Gastroesophageal sphincter (tissue), 4 donors: ENCODE measurements around the gene SUPT16H. TPM values are rescaled to one million over a fixed set of nuclear protein-coding genes. Genes with fewer than 3 reads are reported as not detected.
A peak's percentile ranks its signal among the peaks of the same experiment; 100 is the strongest.
"Not testable (repeated sequence)": the region's sequence is repeated elsewhere in the genome, so short reads cannot be mapped to it uniquely, and the experiment has no call there.

Source experiments
- ATAC-seq: fragments of 150-250 bp; one replicate; pipeline ENCODE4 v1.9.1; 2016; ENCODE audit warnings: mild to moderate bottlenecking, moderate library complexity
- H3K27ac ChIP-seq, 4 donors: fragments of 200-600 bp; sonication (generic) in 3 of 4; 1 replicate in 3 of 4; 2 replicates in 1 of 4; pipeline ENCODE4 v1.5.1; 2016 to 2019
- H3K27me3 ChIP-seq: fragments of 200-600 bp; sonication (generic); one replicate; pipeline ENCODE4 v1.5.1; 2019
- H3K36me3 ChIP-seq, 2 donors: fragments of 200-600 bp; sonication (generic); one replicate each; pipeline ENCODE4 v1.5.1; 2019; ENCODE audit warnings: control low read depth in 1 of 2
- H3K4me1 ChIP-seq, 3 donors: fragments of 200-600 bp; sonication (generic); 1 replicate in 2 of 3; 2 replicates in 1 of 3; pipeline ENCODE4 v1.5.1; 2016 to 2019; ENCODE audit warnings: control low read depth in 2 of 3
- H3K4me3 ChIP-seq, 2 donors: fragments of 200-600 bp; sonication (generic); one replicate each; pipeline ENCODE4 v1.5.1; 2019; ENCODE audit warnings: mild to moderate bottlenecking in 1 of 2, moderate library complexity in 1 of 2
- H3K9me3 ChIP-seq, 3 donors: fragments of 200-600 bp; sonication (generic); one replicate each; pipeline ENCODE4 v1.5.1; 2017 to 2019; ENCODE audit warnings: control low read depth in 2 of 3
- EP300 ChIP-seq: sonication (generic); formaldehyde crosslinking; IDR thresholded peaks from one replicate; pipeline ENCODE4 v1.6.1; 2017; ENCODE audit warnings: antibody characterized with exemption, mild to moderate bottlenecking
- POLR2AphosphoS5 ChIP-seq: sonication (generic); formaldehyde crosslinking; IDR thresholded peaks from one replicate; pipeline ENCODE4 v1.6.1; 2017; ENCODE audit warnings: antibody characterized with exemption
- WGBS, 2 donors: methylation state at CpG; one replicate each; pipeline ENCODE4 v1.1.5; 2018; ENCODE audit warnings: low coverage in 1 of 2; 5-methylcytosine and 5-hydroxymethylcytosine counted together
- small RNA-seq, 4 donors: library from RNA; depleted of rRNA; stranded (forward); fragments of <200 nt; gene quantifications; one replicate each; pipeline ENCODE3, GENCODE V24; 2016
- total RNA-seq, 4 donors: library from RNA; depleted of rRNA; stranded (reverse); fragments of >200 nt; gene quantifications; one replicate each; pipeline ENCODE4 v1.1.0, GENCODE V29; 2016
- TF ChIP-seq, protein P1 (sequence below), 4 experiments: fragments of 200-600 bp in 2 of 4; fragments of 450-650 bp in 2 of 4; sonication (generic) in 1 of 4; IDR thresholded peaks; one replicate each; pipeline ENCODE4 v1.5.1; 2017 to 2019; ENCODE audit warnings: antibody characterized with exemption in 4 of 4, mild to moderate bottlenecking in 2 of 4, moderate library complexity in 2 of 4

SUPT16H gene
- total RNA-seq, 4 donors from 2014 or later = 64.6 to 101 (median 74.5) TPM

DNA sequence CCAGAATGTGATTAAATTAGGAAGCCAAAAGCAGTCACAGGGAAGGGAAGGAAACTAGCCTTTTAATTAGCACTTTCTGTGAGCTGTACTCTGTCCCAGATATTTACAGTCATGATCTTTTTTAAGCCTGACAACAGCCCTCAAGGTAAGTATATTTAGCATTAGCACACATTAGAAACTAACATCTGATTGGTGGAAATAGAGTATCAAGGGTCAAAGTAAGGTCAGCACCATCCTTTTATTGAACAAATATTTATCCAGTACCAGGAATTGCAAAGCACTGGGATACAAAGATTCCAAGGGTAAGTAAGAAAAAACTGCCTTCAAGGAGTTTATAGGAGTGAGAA is 75.7 kb downstream of the SUPT16H start:
- peak overlapping the region in 1 of 4 donors; percentile 51 for H3K27ac ChIP-seq

DNA sequence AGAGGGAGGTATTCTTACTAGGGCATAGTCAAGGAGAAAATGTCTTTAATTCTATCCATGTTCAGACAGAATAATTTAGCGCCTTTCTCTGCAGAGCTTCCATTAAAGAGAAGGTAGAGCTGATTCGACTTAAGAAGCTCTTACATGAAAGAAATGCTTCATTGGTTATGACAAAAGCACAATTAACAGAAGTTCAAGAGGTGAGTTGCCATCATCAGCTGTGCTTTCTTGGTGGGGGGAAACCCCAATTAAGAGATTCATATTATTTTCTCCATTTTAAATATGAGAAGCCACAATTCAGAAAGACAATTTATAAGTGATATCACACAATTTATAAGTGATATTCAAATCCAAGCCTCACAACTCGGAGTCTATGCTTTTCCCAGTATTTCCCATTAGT is 76.2 kb downstream of the SUPT16H start:
- no peaks in the 10 kb centered on the region for H3K9me3 ChIP-seq
- H3K27me3 ChIP-seq = peaks cover 24% of the 10 kb centered on the region
- TF ChIP-seq EP300 = no peak
- TF ChIP-seq, protein P1, sequence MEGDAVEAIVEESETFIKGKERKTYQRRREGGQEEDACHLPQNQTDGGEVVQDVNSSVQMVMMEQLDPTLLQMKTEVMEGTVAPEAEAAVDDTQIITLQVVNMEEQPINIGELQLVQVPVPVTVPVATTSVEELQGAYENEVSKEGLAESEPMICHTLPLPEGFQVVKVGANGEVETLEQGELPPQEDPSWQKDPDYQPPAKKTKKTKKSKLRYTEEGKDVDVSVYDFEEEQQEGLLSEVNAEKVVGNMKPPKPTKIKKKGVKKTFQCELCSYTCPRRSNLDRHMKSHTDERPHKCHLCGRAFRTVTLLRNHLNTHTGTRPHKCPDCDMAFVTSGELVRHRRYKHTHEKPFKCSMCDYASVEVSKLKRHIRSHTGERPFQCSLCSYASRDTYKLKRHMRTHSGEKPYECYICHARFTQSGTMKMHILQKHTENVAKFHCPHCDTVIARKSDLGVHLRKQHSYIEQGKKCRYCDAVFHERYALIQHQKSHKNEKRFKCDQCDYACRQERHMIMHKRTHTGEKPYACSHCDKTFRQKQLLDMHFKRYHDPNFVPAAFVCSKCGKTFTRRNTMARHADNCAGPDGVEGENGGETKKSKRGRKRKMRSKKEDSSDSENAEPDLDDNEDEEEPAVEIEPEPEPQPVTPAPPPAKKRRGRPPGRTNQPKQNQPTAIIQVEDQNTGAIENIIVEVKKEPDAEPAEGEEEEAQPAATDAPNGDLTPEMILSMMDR (IDR thresholded peaks at IDR 0.05) = no peak
- H3K36me3 ChIP-seq = no peaks in the 10 kb centered on the region
- H3K4me3 ChIP-seq = no peak overlapping the region
- 70 to 83% methylated on average over 2 to 3 of the region's 3 CpGs for WGBS, 2 donors
- no peak for ATAC-seq
- H3K27ac ChIP-seq = no peak overlapping the region
- peaks cover 0 to 11% (median 0%) of the 10 kb centered on the region in 3 donors for H3K4me1 ChIP-seq

More for the DNA sequence above, 75.7 kb downstream of the SUPT16H start:
- H3K27me3 ChIP-seq = peaks cover 24% of the 10 kb centered on the region
- no peak for TF ChIP-seq POLR2AphosphoS5
- no peak for ATAC-seq
- H3K4me1 ChIP-seq = peaks cover 0 to 11% (median 0%) of the 10 kb centered on the region in 3 donors
- no peaks in the 10 kb centered on the region for H3K9me3 ChIP-seq
- H3K36me3 ChIP-seq = no peaks in the 10 kb centered on the region
- H3K4me3 ChIP-seq = peak overlapping the region; percentile 4 to 40

DNA sequence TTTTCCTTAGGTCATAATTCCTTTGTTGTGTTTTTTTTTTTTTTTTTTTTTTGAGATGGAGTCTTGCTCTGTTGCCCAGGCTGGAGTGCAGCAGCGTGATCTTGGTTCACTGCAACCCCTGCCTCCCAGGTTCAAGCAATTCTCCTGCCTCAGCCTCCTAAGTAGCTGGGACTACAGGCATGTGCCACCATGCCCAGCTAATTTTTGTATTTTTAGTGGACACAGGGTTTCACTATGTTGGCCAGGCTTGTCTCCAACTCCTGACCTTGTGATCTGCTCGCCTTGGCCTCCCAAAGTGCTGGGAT is 81.0 kb downstream of the SUPT16H start:
- 85% methylated on average over 2 of the region's 2 CpGs; no CpG with 5 or more reads in 1 of the 2 donors for WGBS, 2 donors
- not testable (repeated sequence) for H3K4me1 ChIP-seq, H3K4me3 ChIP-seq, H3K36me3 ChIP-seq, H3K9me3 ChIP-seq, ATAC-seq, H3K27ac ChIP-seq
- peaks cover 42% of the 10 kb centered on the region for H3K27me3 ChIP-seq

DNA sequence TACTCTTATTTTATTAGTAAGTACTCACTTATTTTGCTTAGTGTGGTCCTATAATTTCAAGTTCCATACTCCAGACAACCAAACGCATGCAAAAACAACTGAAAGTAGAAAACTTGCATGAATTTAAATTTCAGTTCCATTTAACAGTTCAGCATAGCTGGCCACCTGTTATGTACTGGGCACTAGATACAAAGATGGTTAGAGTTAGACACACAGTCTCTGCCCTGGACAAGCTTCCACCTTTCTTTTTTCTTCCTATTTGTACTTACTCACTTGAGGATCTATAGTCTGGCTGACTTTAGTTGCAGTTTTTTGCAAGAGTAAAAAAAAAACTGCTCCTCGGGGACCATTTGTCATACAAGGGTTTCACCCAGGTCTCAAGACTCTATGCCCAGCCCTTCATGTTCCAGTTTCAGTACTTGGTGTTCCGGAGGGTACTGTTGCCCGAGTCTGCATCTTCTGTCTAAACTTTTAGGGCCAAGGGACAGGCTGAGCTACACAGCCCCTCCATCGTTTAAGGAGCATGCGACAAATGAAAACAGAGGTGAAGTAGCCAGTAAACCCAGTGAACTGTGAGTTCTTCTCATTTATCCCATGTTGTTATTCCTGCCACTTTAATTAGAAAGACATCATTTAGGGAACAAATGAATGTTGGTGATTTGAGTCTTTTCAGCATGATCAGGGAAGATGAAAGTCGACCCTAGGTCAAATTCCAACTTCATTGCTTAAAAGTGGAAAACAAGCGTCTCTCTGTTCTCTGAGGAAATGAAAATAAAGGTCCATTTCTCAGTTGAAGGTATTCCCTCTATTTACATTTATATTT is 81.6 kb downstream of the SUPT16H start:
- no peak for TF ChIP-seq EP300
- no peak for TF ChIP-seq POLR2AphosphoS5
- H3K27ac ChIP-seq = no peak overlapping the region
- ATAC-seq = no peak
- H3K4me1 ChIP-seq = peaks cover 0 to 6% (median 3%) of the 10 kb centered on the region in 3 donors
- H3K27me3 ChIP-seq = peaks cover 42% of the 10 kb centered on the region
- no peak overlapping the region for H3K4me3 ChIP-seq
- no peaks in the 10 kb centered on the region for H3K36me3 ChIP-seq
- WGBS, 2 donors = 60 to 72% methylated on average over 5 to 7 of the region's 8 CpGs
- H3K9me3 ChIP-seq = no peaks in the 10 kb centered on the region

Small RNAs within 50 kb of the gene (small RNA-seq; reads per million reads assigned to genes)
- 0 reads per million in 4 donors for gene RN7SL650P
- gene SNORD8 = 16,415 to 32,101 (median 19,093) reads per million in 4 donors
- 61.0 to 227 (median 169) reads per million in 4 donors for gene SNORD9

Other genes with a start within 250 kb of the SUPT16H start
- not detected for gene OR5AU1, start 228.0 kb downstream of the SUPT16H start, total RNA-seq
- 100 to 1,000 TPM; 356 to 544 (median 505) TPM for gene HNRNPC, start 114.6 kb downstream of the SUPT16H start, total RNA-seq
- gene RPGRIP1, start 103.9 kb downstream of the SUPT16H start, total RNA-seq = under 1 TPM in 3 of 4 donors, not detected in 1; 0.13 to 0.62 (median 0.23) TPM
- 10 to 100 TPM; 47.4 to 59.0 (median 53.3) TPM for gene CHD8, start 72.1 kb upstream of the SUPT16H start, total RNA-seq
- gene RAB2B, start 92.9 kb upstream of the SUPT16H start, total RNA-seq = 10 to 100 TPM; 28.3 to 44.8 (median 29.7) TPM
- gene TOX4, start 93.2 kb upstream of the SUPT16H start, total RNA-seq = 10 to 100 TPM; 39.8 to 82.4 (median 62.3) TPM
- 10 to 100 TPM; 31.9 to 73.0 (median 48.6) TPM for gene METTL3, start 127.3 kb upstream of the SUPT16H start, total RNA-seq
- gene SALL2, start 142.3 kb upstream of the SUPT16H start, total RNA-seq = 10 to 100 TPM; 14.7 to 23.8 (median 21.8) TPM
- gene OR10G3, start 196.1 kb upstream of the SUPT16H start, total RNA-seq = not detected